ENCODE data around the gene HRK.
A peak's percentile ranks its signal among the peaks of the same experiment; 100 is the strongest.
"Not testable (repeated sequence)": the region's sequence is repeated elsewhere in the genome, so short reads cannot be mapped to it uniquely, and the experiment has no call there.

Gene HRK

DNA sequence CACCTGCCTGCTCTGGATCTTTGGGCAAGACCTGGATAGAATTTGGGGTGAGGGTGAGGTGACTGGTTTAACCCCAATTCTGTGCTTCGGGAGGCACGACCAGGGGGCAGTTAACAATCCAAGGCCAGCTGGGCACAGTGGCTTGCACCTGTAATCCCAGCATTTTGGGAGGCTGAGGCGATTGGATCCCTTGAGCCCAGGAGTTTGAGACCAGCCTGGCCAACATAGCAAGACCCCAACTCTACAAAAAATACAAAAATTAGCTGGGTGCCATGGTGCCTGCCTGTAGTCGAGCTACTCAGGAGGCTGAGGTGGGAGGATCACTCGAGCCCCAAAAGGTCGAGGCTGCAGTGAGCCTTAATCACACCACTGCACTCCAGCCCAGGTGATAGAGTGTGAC lies 38.2 kb downstream of the HRK start:
- no peak for DNase-seq
- in situ Hi-C loops (cut with HindIII; ENCODE audit: low pct_ligation_motif_present, low pct_unique_long_range_greater_than_20kb, low sequenced_read_pairs): no loop called here

DNA sequence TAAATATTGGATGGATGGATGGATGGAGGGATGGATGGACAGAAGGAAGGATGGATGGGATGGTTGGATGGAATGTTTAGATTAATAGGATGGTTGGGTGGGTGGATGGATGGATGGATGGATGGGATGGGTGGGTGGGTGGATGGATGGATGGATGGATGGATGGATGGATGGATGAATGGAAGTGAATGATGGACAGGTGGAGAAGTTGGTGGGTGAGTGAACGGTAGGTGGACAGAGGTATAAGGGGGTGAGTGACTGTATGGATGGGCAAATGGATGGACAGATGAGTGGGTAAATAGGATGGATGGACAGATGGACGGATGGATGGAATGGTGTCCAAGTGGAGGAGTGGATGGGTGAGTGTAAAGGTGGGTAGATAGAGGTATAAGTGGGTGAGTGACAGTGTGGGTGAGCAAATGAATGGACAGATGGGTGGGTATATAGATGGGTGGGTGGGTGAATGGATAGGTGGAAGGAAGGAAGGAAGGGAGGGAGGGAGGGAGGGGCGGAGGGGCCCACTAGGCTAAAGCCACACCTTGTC lies 41.9 kb downstream of the HRK start:
- no peak for DNase-seq
- in situ Hi-C loops (cut with HindIII; ENCODE audit: low pct_ligation_motif_present, low pct_unique_long_range_greater_than_20kb, low sequenced_read_pairs): no loop called here

DNA sequence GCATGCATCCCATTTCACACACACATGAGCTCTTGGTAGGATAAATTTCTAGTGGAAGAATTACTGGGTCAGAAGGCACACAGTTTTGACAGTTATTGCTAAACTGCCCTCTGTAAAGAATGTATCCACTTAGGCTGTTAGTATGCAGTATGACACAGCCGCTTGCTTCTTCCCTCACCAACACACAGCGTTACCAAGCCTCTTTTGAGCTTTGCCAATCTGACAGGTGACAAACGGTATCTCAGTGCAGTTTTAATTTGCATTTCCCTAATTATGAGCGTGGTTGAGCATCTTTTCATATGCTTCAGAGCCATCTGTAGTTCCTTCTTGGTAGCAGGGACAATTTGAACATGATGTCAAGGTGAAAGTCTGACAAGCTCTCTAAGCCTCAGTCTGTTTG lies 42.9 kb downstream of the HRK start:
- in situ Hi-C loops (cut with HindIII; ENCODE audit: low pct_ligation_motif_present, low pct_unique_long_range_greater_than_20kb, low sequenced_read_pairs): no loop called here
- no peak for DNase-seq

DNA sequence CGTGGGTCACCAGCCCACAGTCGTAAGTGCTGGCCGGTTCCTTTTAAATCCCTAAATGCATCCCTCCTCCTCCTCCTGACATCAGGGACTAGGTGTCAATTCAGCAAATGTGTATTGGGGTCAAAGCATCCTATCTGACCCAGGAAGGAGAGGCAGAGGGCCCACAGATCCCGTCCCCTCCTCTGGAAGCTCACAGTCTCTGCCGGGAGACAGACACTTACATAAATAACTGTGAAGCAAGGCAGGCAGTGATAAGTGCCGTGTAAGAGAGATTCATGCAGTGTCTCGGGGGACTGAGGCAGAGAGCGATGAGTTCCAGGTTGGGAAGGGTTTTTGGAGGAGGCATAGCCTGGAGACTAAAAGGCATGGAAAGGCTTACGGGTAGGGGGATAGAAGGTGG lies 44.1 kb downstream of the HRK start:
- no peak for DNase-seq
- in situ Hi-C loops (cut with HindIII; ENCODE audit: low pct_ligation_motif_present, low pct_unique_long_range_greater_than_20kb, low sequenced_read_pairs): no loop called here

DNA sequence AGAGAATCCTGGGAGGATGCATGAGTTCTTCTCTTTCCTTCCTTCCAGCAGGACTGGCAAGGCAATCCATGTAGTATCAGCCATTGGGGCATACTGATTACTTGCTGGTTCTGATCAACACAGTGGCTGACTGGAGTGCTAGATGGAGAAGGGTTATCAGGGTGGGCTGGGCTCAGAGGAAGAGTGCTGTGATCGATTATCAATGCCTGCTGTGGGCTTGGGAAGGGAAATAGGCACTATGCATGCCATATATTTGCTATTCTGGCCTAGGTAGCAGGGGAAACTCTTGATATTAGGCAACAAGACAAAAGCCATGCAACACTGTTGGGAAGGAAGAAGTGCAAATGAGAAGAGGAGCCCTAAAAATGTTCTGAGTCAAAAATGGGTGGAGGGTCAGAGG lies 45.8 kb downstream of the HRK start:
- DNase-seq: no peak
- in situ Hi-C loops (cut with HindIII; ENCODE audit: low pct_ligation_motif_present, low pct_unique_long_range_greater_than_20kb, low sequenced_read_pairs): no loop called here

DNA sequence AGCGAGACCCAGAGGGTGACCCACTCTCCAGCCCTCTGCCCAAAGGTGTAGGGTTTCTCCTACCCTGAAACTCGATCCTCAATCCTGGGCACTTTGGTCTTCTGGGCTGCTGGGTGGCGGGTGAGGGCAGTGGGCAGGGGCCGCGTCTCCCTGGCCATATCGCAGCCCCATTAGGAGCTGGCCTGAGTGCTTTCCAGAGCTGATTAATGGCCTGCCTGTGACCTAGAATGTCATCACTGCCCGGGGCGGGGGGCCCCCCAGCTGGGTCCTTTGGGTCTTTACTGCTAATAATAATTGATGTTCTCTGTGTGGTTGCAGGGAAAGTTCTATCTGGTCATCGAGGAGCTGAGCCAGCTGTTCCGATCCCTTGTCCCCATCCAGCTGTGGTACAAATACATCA lies 47.8 kb downstream of the HRK start:
- DNase-seq: no peak

DNA sequence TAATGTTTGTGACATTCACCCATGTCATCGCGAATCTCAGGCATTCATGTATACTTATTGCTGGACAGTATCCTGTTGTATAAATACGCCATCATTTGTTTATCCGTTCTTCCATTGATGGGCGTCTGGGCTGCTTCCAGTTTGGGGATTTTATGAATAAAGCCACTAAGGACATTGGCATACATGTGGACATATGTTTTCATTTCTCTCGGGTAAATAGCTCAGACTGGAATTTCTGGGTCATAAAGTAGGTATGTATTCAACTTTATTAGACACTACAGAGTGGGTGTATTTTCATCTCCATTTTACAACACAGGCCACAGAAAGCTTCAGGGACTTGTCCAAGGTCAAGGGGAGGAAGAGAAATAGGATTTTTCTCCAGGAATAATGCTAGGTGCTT lies 48.9 kb downstream of the HRK start:
- in situ Hi-C loops (cut with HindIII; ENCODE audit: low pct_ligation_motif_present, low pct_unique_long_range_greater_than_20kb, low sequenced_read_pairs): no loop called here
- no peak for DNase-seq

More for the DNA sequence above, 47.8 kb downstream of the HRK start:
- in situ Hi-C loops (cut with HindIII; ENCODE audit: low pct_ligation_motif_present, low pct_unique_long_range_greater_than_20kb, low sequenced_read_pairs): no loop called here

DNA sequence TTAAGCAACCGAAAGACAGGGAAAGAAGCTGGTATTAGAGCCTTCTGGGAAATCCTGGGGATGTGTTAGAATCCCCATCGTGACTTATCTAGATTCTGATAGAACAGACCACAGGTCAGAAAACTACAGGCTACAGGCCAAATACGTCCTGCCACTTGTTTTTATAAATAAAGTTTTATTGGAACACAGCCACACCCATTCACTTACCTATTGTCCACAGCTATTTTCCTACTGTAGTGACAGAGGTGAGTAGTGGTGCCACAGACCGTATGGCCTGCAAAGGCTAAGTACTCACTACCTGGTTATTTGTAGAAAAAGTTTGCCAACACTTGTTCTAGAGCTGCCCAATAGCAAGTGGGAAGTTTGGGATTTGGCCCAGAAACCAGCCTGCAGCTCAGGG lies 53.8 kb downstream of the HRK start:
- in situ Hi-C loops (cut with HindIII; ENCODE audit: low pct_ligation_motif_present, low pct_unique_long_range_greater_than_20kb, low sequenced_read_pairs): no loop called here

DNA sequence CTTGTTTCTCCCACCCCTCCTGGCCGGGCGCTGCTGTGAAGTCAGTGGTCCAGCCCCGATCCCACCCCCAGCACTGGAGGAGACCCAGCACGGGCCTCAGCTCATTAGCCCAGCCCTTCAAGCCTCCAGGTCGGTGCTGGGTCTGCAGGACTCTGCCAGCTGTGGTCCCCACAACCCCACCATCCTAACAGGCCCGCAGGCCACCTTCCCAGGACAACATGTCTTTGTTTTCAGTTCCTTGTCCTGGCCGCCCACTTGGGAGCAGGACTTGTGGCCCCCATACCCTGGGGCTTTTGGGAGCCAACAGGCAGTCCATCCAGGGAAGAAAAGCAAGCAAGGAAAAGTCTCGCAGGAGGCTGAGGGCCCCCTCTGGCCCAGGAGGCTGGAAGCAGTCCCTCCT lies 60.0 kb downstream of the HRK start:
- DNase-seq: no peak
- in situ Hi-C loops (cut with HindIII; ENCODE audit: low pct_ligation_motif_present, low pct_unique_long_range_greater_than_20kb, low sequenced_read_pairs): no loop called here

More for the DNA sequence above, 53.8 kb downstream of the HRK start:
- DNase-seq: no peak

DNA sequence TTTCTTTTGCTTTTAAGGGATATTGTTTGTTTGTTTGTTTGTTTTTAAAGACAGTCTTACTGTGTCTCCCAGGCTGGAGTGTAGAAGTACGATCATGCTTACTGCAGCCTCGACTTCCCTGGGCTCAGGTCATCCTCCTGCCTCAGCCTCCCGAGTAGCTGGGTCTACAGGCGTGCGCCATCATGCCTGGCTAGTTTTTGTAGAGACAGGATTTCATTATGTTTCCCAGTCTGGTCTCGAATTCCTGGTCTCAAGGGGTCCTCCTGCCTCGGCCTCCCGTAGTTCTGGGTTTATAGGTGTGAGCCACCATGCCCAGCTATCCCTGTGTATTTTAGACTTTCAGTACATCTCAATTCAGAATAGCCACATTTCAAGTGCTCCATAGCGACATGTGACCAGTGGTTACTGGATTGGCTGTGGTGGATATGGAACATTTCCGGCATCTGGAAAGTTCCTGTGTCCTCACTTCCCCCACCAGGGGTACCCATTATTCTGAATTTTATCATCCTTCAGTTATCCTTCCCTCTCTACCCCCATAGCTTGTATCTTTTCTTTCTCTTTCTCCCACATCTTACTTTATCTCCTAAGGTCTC lies 61.1 kb downstream of the HRK start:
- in situ Hi-C loops (cut with HindIII; ENCODE audit: low pct_ligation_motif_present, low pct_unique_long_range_greater_than_20kb, low sequenced_read_pairs): no loop called here
- no peak for DNase-seq

DNA sequence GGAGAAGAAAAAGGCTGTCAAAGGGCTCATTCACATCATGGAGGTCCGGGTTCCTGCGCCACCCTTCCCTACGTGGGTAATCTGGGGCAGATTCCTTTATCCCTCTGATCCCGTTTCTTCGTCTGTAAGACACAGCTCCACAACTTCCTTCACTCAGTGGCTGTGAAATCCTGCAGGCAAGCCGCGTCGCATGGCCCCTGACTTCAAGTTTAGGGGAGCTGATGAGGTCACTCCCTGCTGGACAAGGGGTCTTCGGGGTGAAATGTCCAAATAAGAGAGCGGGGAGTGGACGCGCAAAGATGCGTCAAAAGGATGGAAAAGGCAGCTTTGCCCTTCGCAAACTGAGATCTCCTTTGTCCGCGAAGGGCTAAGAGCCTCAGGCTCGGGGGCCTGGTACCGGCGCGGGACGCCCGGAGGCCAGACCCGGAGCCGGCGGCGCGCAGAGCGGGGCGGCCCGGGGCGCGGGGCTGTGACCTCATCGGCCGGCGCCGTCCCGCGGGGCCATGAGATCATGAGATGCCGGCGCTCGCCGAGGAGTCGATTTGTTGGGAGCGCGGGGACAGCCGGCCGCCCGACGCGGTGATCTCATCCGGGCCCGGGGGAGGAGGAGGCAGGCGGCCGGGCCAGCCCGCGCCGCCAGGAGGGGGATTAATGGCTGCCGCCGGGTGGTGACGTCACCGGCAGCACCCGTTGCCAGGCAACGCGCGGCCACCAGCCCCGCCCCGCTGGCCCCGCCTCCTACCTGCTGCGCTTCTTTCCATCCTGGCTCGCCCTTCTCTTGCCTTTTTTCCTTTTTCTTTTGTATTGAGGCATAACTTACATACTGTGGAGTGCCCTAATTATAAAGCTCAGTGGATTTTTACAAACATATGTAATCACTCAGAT lies 62.1 kb downstream of the HRK start:
- in situ Hi-C loops (cut with HindIII; ENCODE audit: low pct_ligation_motif_present, low pct_unique_long_range_greater_than_20kb, low sequenced_read_pairs): no loop called here
- peak; percentile 98 for DNase-seq

DNA sequence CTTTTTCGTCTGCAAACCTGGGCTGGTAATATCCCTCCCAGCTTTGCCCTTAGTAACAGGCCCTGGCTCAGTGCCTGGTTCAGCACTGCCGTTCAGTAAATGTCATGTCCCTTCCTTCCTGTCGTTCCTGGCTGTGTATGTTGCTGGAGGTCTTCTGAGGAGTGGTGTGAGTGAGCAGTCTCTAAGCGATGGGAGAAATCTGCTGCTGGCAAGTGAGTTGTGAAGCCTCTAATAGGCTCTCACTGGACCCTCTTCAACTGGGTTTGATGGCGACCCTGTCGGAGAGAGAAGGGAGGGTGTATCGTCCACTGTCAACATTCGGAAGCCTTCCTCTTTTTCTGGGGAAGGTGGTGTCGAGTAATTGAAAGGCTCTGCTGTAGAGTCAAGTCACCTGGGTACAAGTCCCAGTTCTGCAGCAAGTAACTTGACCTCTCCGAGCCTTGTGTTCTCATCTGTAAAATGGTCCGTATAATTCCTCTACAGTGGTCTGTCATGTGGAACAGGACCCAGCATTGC lies 62.8 kb downstream of the HRK start:
- DNase-seq: peak; percentile 13
- in situ Hi-C loops (cut with HindIII; ENCODE audit: low pct_ligation_motif_present, low pct_unique_long_range_greater_than_20kb, low sequenced_read_pairs): no loop called here

DNA sequence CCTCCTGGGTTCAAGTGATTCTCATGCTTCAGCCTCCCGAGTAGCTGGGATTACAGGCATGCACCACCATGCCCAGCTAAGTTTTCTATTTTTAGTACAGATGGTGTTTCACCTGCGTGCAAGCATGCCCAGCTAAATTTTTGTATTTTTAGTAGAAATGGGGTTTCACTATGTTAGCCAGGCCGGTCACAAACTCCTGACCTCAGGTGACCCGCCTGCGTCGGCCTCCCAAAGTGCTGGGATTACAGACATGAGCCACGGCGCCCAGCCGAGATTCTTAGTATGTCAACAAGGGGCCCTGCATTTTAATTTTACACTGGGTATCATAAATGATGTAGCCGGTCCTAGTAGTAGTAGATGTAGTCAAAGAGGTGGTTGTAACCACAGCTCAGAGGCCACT lies 66.5 kb downstream of the HRK start:
- DNase-seq; in situ Hi-C loops (cut with HindIII; ENCODE audit: low pct_ligation_motif_present, low pct_unique_long_range_greater_than_20kb, low sequenced_read_pairs): not testable (repeated sequence)

DNA sequence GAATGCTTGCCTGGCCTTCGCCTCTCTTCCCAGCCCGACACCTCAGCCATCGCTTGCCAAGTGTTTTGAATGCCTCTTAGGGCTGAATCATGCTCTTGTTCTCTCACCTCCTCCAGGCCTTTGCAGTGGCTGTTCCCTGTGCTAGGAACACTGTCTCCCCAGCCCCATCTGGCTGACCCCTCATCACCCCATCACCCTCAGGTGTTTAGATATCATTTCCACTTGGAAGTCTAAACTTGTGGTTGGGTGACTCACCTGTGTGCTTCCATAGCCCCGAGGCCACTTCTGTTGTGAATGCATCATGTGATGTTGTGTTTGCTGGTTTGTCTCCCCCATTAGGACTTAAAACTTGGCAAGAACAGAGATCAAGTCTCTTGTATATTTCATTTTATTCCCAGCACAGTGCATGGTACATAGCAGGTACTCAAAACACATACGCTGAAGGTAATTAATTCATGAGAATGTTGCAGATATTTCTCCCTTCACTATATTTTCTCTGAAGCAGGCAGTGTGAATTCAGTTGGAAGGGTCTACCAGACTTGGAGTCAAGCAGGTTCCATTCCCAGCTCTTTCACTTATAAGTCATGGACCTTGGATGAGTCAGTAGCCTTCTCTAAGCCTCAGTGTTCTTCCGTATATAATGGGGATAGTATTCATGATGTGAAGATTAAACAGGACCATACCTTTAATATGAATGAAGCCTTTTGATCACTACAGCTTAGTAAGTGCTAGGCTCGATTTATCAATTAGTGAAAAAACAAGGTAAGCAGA lies 67.8 kb downstream of the HRK start:
- no peak for DNase-seq
- in situ Hi-C loops (cut with HindIII; ENCODE audit: low pct_ligation_motif_present, low pct_unique_long_range_greater_than_20kb, low sequenced_read_pairs): no loop called here

DNA sequence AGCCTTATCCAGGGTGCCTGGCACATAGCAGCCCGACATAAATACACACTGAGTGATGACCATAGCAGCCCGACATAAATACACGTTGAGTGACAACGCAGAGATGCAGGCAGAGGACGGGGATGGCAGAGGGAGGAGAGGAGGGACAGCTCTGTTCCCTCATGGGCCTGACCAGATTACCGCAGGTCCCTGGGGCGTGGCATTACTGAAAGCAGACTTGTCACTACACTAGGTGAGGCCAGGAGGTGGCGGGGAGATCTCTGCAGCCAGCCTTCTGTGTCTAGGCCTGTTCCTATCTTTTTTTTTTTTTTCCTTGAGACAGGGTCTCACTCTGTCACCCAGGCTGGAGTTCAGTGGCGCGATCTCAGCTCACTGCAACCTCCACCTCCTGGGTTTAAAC lies 69.0 kb downstream of the HRK start:
- DNase-seq: no peak
- in situ Hi-C loops (cut with HindIII; ENCODE audit: low pct_ligation_motif_present, low pct_unique_long_range_greater_than_20kb, low sequenced_read_pairs): no loop called here

DNA sequence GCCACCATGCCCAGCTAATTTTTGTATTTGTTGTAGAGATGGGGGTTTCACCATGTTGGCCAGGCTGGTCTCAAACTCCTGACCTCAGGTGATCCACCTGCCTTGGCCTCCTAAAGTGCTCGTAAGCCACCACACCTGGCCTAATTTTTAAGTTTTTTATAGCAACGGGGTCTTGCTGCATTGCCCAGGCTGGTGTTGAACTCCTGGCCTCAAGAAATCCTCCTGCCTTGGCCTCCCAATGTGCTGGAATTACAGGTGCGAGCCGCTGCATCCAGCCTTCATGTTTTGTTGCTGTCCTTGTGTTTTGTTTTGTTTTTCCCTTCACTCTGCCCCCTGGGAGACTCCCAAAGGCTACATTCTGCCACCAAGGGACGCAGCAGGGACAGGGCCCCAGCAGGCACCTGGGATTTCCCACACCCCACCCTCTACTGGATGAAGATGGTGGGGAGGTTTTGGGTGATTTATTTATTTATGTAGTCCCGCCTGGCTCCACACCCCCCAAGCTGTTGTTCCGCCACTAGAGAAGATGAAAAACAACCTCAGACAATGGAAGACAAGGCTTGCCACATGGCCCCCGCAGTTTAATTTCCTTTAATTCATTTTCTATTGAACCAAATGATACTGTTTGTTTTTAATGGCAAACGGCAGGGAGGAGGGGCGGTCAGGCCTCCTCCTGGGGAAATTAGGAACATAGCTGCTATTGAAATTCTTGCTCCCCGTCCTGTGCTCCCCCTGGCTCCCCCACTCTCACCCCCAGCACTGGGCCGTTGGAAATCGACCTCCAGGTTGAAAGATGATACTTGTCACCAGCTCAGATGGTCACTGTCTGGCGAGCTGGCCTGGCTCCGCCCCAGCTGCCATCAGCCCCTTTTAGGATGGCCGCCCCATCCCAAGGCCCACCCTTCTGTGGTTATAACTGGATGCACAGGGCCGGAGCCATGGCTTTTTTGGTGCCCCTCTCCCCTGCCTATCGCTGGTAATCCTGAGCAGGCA lies 72.8 kb downstream of the HRK start:
- no peak for DNase-seq
- in situ Hi-C loops (cut with HindIII; ENCODE audit: low pct_ligation_motif_present, low pct_unique_long_range_greater_than_20kb, low sequenced_read_pairs): no loop called here

DNA sequence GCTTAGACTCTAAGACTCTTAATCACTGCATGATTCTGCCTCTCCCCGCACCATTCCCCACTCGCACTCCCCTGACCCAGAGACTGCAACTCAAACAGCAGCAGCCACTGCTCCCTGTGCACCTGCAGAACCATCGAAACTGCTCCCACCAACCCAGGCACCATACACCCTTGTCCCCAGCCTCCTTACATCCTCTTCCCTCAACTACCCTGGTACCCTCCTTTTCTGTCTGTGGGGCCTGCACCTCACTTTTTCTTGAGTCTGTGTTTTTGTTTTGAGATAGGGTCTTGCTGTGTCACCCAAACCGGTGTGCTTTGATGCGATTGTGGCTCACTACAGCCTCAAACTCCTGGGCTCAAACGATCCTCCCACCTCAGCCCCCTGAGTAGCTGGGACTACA lies 73.7 kb downstream of the HRK start:
- in situ Hi-C loops (cut with HindIII; ENCODE audit: low pct_ligation_motif_present, low pct_unique_long_range_greater_than_20kb, low sequenced_read_pairs): no loop called here
- DNase-seq: no peak

DNA sequence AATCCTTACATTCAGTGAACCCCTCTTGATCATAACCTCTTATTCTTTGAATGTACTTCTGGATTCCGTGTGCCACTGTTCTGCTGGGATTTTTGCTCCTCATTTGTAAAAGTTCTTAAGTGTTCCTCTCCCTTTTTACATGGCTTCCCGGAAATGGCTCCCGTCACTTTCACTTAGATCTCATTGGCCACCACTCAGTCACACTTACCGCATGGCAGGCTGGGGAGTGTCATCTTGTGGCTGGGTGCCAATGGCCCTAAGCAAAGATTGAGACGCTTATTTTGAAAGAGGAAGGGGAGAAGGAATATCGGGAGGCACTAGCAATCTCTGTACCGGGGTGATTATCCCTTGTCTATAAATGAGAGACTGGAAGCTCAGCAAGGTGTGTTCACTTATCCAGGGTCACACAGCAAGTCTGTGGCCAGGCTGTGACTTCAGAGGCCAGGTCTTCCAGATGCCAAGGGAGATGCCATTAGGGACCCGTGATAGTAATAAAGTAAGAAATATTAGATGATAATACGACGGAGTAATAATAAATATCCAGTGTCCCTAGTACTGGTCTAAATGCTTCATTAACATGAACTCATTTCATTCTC lies 74.3 kb downstream of the HRK start:
- in situ Hi-C loops (cut with HindIII; ENCODE audit: low pct_ligation_motif_present, low pct_unique_long_range_greater_than_20kb, low sequenced_read_pairs): no loop called here
- DNase-seq: no peak

Measured in ACHN (cell line).